ENCODE data around the gene SBF2. TPM values are rescaled to one million over a fixed set of nuclear protein-coding genes. Genes with fewer than 3 reads are reported as not detected.

Gene SBF2
- total and polyA plus RNA-seq, 2 of the 13 experiments (the other 11 are each of a cell fraction or from before 2014, with no cell fraction given), result 24.0 to 45.8 TPM

DNA sequence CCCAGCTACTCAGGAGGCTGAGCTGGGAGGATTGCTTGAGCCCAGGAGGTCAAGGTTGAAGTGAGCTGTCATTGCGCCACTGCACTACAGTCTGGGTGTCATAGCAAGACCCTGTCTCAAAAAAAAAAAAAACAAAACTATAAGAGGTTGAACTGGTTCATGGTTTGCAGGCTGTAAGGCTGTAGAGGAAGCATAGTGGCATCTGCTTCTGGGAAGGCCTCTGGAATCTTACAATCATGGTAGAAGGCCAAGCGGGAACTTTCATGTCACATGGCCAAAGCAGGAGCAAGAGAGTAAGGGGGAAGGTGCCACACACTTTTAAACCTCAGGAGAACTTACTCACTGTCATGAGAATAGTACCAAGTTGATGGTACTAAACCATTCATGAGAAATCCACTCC lies 520.5 kb downstream of the SBF2 start:
- Histone ChIP-seq H3K9me3 (ENCODE audit: low read length) (no peaks in the 10 kb centered on the region), H3K9ac (ENCODE audit: insufficient read depth, low read depth, low read length) (no peak overlapping the region), H3K36me3 (replicated peaks in 1 of 2; ENCODE audit: control insufficient read depth in 1 of 2, insufficient read depth in 2 of 2, low read length in 2 of 2) (peaks cover 0 to 2% of the 10 kb centered on the region in 2 experiments; a peak in 3 of 5 replicates), H3K4me1 (ENCODE audit: insufficient read depth, low read length) (no peaks in the 10 kb centered on the region), H3K4me2 (ENCODE audit: low read depth, low read length) (no peak overlapping the region), H4K20me1 (ENCODE audit: insufficient read depth, low read length) (no peaks in the 10 kb centered on the region), H2AFZ (ENCODE audit: low read length) (no peak overlapping the region), H3K27me3 (ENCODE audit: control insufficient read depth in 1 of 2, insufficient read depth in 2 of 2, low read length in 2 of 2) (no peaks in the 10 kb centered on the region), H3K27ac (ENCODE audit: extremely low read length, insufficient read depth, low read length) (no peak overlapping the region), H3K4me3 (replicated peaks in 1 of 3; ENCODE audit: insufficient read depth in 1 of 3, low read depth in 2 of 3, low read length in 3 of 3) (no peak overlapping the region), H3K79me2 (ENCODE audit: insufficient read depth, low read length) (no peaks in the 10 kb centered on the region)
- DNase-seq (ENCODE audit: low spot score) (no peak), ATAC-seq (no peak), FAIRE-seq (no peak)
- 97% methylated on average over 2 of the region's 2 CpGs for WGBS (ENCODE audit: low lambda C conversion rate)
- in situ Hi-C loops (cut with HindIII; ENCODE audit: extremely low pct_ligation_motif_present, low pct_unique_long_range_greater_than_20kb) (no loop called here), intact Hi-C loops (cut with micrococcal nuclease; ENCODE audit: unreplicated experiment) (no loop called here)
- BruUV-seq (replicated peaks), result no TSS peak
- ChIA-PET CTCF (ENCODE audit: low intra/inter-chr PET ratio, low total read pairs) (no interaction called here), POLR2A (interaction anchor here (1.0 kb wide), 1 partner anchor 14 kb away, joined by 3 read pairs; no protein-coding TSS in a partner anchor)
- TF ChIP-seq, protein P1, sequence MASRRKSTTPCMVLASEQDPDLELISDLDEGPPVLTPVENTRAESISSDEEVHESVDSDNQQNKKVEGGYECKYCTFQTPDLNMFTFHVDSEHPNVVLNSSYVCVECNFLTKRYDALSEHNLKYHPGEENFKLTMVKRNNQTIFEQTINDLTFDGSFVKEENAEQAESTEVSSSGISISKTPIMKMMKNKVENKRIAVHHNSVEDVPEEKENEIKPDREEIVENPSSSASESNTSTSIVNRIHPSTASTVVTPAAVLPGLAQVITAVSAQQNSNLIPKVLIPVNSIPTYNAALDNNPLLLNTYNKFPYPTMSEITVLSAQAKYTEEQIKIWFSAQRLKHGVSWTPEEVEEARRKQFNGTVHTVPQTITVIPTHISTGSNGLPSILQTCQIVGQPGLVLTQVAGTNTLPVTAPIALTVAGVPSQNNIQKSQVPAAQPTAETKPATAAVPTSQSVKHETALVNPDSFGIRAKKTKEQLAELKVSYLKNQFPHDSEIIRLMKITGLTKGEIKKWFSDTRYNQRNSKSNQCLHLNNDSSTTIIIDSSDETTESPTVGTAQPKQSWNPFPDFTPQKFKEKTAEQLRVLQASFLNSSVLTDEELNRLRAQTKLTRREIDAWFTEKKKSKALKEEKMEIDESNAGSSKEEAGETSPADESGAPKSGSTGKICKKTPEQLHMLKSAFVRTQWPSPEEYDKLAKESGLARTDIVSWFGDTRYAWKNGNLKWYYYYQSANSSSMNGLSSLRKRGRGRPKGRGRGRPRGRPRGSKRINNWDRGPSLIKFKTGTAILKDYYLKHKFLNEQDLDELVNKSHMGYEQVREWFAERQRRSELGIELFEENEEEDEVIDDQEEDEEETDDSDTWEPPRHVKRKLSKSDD (CRISPR knock-in tag; IDR thresholded peaks at IDR 0.05; ENCODE audit: low read depth), result no peak
- no peak for TF ChIP-seq HES4 (CRISPR knock-in tag; IDR thresholded peaks at IDR 0.05; ENCODE audit: borderline replicate concordance)
- no peak for TF ChIP-seq NCOA5 (CRISPR knock-in tag; IDR thresholded peaks at IDR 0.05)
- TF ChIP-seq EEA1 (CRISPR knock-in tag; IDR thresholded peaks at IDR 0.05; ENCODE audit: borderline replicate concordance), result no peak
- TF ChIP-seq, protein P2, sequence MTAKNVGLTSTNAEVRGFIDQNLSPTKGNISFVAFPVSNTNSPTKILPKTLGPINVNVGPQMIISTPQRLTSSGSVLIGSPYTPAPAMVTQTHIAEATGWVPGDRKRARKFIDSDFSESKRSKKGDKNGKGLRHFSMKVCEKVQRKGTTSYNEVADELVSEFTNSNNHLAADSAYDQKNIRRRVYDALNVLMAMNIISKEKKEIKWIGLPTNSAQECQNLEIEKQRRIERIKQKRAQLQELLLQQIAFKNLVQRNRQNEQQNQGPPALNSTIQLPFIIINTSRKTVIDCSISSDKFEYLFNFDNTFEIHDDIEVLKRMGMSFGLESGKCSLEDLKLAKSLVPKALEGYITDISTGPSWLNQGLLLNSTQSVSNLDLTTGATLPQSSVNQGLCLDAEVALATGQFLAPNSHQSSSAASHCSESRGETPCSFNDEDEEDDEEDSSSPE (CRISPR knock-in tag; IDR thresholded peaks at IDR 0.05), result no peak
- TF ChIP-seq, protein P3, sequence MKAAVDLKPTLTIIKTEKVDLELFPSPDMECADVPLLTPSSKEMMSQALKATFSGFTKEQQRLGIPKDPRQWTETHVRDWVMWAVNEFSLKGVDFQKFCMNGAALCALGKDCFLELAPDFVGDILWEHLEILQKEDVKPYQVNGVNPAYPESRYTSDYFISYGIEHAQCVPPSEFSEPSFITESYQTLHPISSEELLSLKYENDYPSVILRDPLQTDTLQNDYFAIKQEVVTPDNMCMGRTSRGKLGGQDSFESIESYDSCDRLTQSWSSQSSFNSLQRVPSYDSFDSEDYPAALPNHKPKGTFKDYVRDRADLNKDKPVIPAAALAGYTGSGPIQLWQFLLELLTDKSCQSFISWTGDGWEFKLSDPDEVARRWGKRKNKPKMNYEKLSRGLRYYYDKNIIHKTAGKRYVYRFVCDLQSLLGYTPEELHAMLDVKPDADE (CRISPR knock-in tag; IDR thresholded peaks at IDR 0.05), result no peak
- TF ChIP-seq, protein P4, sequence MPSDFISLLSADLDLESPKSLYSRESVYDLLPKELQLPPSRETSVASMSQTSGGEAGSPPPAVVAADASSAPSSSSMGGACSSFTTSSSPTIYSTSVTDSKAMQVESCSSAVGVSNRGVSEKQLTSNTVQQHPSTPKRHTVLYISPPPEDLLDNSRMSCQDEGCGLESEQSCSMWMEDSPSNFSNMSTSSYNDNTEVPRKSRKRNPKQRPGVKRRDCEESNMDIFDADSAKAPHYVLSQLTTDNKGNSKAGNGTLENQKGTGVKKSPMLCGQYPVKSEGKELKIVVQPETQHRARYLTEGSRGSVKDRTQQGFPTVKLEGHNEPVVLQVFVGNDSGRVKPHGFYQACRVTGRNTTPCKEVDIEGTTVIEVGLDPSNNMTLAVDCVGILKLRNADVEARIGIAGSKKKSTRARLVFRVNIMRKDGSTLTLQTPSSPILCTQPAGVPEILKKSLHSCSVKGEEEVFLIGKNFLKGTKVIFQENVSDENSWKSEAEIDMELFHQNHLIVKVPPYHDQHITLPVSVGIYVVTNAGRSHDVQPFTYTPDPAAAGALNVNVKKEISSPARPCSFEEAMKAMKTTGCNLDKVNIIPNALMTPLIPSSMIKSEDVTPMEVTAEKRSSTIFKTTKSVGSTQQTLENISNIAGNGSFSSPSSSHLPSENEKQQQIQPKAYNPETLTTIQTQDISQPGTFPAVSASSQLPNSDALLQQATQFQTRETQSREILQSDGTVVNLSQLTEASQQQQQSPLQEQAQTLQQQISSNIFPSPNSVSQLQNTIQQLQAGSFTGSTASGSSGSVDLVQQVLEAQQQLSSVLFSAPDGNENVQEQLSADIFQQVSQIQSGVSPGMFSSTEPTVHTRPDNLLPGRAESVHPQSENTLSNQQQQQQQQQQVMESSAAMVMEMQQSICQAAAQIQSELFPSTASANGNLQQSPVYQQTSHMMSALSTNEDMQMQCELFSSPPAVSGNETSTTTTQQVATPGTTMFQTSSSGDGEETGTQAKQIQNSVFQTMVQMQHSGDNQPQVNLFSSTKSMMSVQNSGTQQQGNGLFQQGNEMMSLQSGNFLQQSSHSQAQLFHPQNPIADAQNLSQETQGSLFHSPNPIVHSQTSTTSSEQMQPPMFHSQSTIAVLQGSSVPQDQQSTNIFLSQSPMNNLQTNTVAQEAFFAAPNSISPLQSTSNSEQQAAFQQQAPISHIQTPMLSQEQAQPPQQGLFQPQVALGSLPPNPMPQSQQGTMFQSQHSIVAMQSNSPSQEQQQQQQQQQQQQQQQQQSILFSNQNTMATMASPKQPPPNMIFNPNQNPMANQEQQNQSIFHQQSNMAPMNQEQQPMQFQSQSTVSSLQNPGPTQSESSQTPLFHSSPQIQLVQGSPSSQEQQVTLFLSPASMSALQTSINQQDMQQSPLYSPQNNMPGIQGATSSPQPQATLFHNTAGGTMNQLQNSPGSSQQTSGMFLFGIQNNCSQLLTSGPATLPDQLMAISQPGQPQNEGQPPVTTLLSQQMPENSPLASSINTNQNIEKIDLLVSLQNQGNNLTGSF (CRISPR knock-in tag; IDR thresholded peaks at IDR 0.05), result no peak
- TF ChIP-seq, protein P5, sequence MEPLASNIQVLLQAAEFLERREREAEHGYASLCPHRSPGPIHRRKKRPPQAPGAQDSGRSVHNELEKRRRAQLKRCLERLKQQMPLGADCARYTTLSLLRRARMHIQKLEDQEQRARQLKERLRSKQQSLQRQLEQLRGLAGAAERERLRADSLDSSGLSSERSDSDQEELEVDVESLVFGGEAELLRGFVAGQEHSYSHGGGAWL (CRISPR knock-in tag; IDR thresholded peaks at IDR 0.05), result no peak
- TF ChIP-seq, protein P6, sequence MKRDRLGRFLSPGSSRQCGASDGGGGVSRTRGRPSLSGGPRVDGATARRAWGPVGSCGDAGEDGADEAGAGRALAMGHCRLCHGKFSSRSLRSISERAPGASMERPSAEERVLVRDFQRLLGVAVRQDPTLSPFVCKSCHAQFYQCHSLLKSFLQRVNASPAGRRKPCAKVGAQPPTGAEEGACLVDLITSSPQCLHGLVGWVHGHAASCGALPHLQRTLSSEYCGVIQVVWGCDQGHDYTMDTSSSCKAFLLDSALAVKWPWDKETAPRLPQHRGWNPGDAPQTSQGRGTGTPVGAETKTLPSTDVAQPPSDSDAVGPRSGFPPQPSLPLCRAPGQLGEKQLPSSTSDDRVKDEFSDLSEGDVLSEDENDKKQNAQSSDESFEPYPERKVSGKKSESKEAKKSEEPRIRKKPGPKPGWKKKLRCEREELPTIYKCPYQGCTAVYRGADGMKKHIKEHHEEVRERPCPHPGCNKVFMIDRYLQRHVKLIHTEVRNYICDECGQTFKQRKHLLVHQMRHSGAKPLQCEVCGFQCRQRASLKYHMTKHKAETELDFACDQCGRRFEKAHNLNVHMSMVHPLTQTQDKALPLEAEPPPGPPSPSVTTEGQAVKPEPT (CRISPR knock-in tag; IDR thresholded peaks at IDR 0.05; ENCODE audit: low read depth), result no peak
- no peak for TF ChIP-seq DMAP1 (CRISPR knock-in tag; IDR thresholded peaks at IDR 0.05)
